OCI-LY1 (cell line): ENCODE data around the gene VN1R5.

Source experiments
- H2AFZ ChIP-seq: fragments of 200-600 bp; sonication (generic), shearing (Covaris generic); 2 replicates; pipeline ENCODE4 v1.6.0; 2014; ENCODE audit warnings: antibody characterized with exemption, mild to moderate bottlenecking, low read length
- H3F3A ChIP-seq: fragments of 200-600 bp; sonication (generic), shearing (Covaris generic); 2 replicates; pipeline ENCODE4 v1.6.0; 2014; ENCODE audit warnings: mild to moderate bottlenecking, antibody characterized with exemption, low read length, moderate library complexity; ENCODE audit not compliant: insufficient read depth
- H3K27ac ChIP-seq: fragments of 200-600 bp; sonication (generic); 2 replicates; pipeline ENCODE4 v1.5.1; 2014; ENCODE audit warnings: low read length, mixed run types, mild to moderate bottlenecking, low read depth; ENCODE audit not compliant: poor library complexity, severe bottlenecking
- H3K27me3 ChIP-seq: fragments of 200-600 bp; sonication (generic); 2 replicates; pipeline ENCODE4 v1.6.0; 2014; ENCODE audit warnings: antibody characterized with exemption, mild to moderate bottlenecking, low read length, moderate library complexity; ENCODE audit not compliant: insufficient read depth
- H3K36me3 ChIP-seq: fragments of 200-600 bp; sonication (generic); 2 replicates; pipeline ENCODE4 v1.6.1; 2014; ENCODE audit warnings: mild to moderate bottlenecking, antibody characterized with exemption, low read length, moderate library complexity, mixed read lengths; ENCODE audit not compliant: insufficient read depth
- H3K4me1 ChIP-seq: fragments of 200-600 bp; sonication (generic); 2 replicates; pipeline ENCODE4 v1.5.1; 2014; ENCODE audit warnings: mild to moderate bottlenecking, low read length, moderate library complexity; ENCODE audit not compliant: insufficient read depth, severe bottlenecking
- H3K4me2 ChIP-seq: fragments of 200-600 bp; sonication (generic), shearing (Covaris generic); 2 replicates; pipeline ENCODE4 v1.6.1; 2014; ENCODE audit warnings: low read length
- H3K4me3 ChIP-seq: fragments of 200-600 bp; sonication (generic); 2 replicates; pipeline ENCODE4 v1.5.1; 2014; ENCODE audit warnings: low read length, low read depth, mild to moderate bottlenecking, mixed read lengths; ENCODE audit not compliant: poor library complexity, severe bottlenecking
- H3K79me2 ChIP-seq: fragments of 200-600 bp; shearing (Covaris generic); 2 replicates; pipeline ENCODE4 v1.6.1; 2016; ENCODE audit warnings: mixed run types, low read length, mixed read lengths; ENCODE audit not compliant: insufficient read depth
- H3K9ac ChIP-seq: fragments of 200-600 bp; sonication (generic), shearing (Covaris generic); 2 replicates; pipeline ENCODE4 v1.6.1; 2014; ENCODE audit warnings: mild to moderate bottlenecking, low read length, mixed read lengths
- H3K9me2 ChIP-seq: fragments of 200-600 bp; sonication (generic), shearing (Covaris generic); 2 replicates; pipeline ENCODE4 v1.6.1; 2014; ENCODE audit warnings: low read depth, mild to moderate bottlenecking, low read length, mixed read lengths
- H3K9me3 ChIP-seq: fragments of 200-600 bp; shearing (Covaris generic); 2 replicates; pipeline ENCODE4 v1.6.1; 2014; ENCODE audit warnings: low read length, mixed read lengths
- H4K20me1 ChIP-seq: fragments of 200-600 bp; sonication (generic), shearing (Covaris generic); 2 replicates; pipeline ENCODE4 v1.6.0; 2016; ENCODE audit warnings: mild to moderate bottlenecking, low read length; ENCODE audit not compliant: insufficient read depth
- EZH2 ChIP-seq: fragments of 200-600 bp; sonication (generic), shearing (Covaris generic); IDR thresholded peaks from 2 replicates; pipeline ENCODE4 v1.8.0; 2017; ENCODE audit warnings: borderline replicate concordance, mixed run types, mild to moderate bottlenecking, antibody characterized with exemption, low read length, moderate library complexity, mixed read lengths
- TF ChIP-seq, protein P1 (sequence below): fragments of 200-600 bp; sonication (generic), shearing (Covaris generic); IDR thresholded peaks from 2 replicates; pipeline ENCODE4 v1.5.1; 2017; ENCODE audit warnings: mild to moderate bottlenecking, antibody characterized with exemption, low read length, moderate library complexity, mixed read lengths

VN1R5 gene

GRCh38 chr1:247211339-247211738 lies 44.5 kb upstream of the VN1R5 start:
- no peak overlapping the region for H3K9ac ChIP-seq
- H3K9me3 ChIP-seq, result peaks cover 12% of the 10 kb centered on the region
- H3K4me3 ChIP-seq, result no peak overlapping the region
- H3K9me2 ChIP-seq, result no peaks in the 10 kb centered on the region
- TF ChIP-seq EZH2, result no peak
- TF ChIP-seq, protein P1, sequence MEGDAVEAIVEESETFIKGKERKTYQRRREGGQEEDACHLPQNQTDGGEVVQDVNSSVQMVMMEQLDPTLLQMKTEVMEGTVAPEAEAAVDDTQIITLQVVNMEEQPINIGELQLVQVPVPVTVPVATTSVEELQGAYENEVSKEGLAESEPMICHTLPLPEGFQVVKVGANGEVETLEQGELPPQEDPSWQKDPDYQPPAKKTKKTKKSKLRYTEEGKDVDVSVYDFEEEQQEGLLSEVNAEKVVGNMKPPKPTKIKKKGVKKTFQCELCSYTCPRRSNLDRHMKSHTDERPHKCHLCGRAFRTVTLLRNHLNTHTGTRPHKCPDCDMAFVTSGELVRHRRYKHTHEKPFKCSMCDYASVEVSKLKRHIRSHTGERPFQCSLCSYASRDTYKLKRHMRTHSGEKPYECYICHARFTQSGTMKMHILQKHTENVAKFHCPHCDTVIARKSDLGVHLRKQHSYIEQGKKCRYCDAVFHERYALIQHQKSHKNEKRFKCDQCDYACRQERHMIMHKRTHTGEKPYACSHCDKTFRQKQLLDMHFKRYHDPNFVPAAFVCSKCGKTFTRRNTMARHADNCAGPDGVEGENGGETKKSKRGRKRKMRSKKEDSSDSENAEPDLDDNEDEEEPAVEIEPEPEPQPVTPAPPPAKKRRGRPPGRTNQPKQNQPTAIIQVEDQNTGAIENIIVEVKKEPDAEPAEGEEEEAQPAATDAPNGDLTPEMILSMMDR, result no peak
- no peaks in the 10 kb centered on the region for H3K27me3 ChIP-seq
- H3K27ac ChIP-seq, result no peak overlapping the region
- peaks cover 29% of the 10 kb centered on the region for H3K4me1 ChIP-seq
- H2AFZ ChIP-seq, result peak overlapping the region; percentile 49; the same call in 1 of the 2 replicates
- no peaks in the 10 kb centered on the region for H3F3A ChIP-seq
- peaks cover 31% of the 10 kb centered on the region for H3K36me3 ChIP-seq
- H3K79me2 ChIP-seq, result peaks cover 31% of the 10 kb centered on the region
- no peak overlapping the region for H3K4me2 ChIP-seq
- H4K20me1 ChIP-seq, result no peaks in the 10 kb centered on the region

DNA sequence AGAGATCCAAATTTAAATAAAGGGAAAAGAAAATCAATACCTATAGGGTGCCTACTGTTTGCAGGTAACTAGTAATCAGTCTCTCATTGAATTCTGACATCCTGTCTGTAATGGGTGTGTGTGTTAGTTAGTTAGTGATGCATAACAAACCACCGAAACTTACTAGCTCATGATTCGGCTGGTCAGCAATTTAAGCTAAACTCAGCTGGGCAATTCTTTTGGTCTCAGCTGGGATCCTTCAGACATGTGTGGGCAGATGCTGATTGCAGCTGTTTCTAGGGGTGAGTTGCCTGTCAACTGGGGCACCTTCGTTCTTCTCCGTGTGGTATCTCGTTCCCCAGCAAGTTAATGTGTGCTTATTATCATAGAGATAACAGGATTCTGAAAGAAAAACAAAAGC lies 43.9 kb upstream of the VN1R5 start:
- Histone ChIP-seq H4K20me1 (no peaks in the 10 kb centered on the region), H3K4me1 (peaks cover 29% of the 10 kb centered on the region), H3K4me2 (peak overlapping the region; percentile 8; the same call in 1 of the 2 replicates), H3K27ac (no peak overlapping the region), H3K4me3 (no peak overlapping the region), H3K36me3 (peaks cover 27% of the 10 kb centered on the region), H3K9me2 (no peaks in the 10 kb centered on the region), H3F3A (no peaks in the 10 kb centered on the region), H3K9ac (no peak overlapping the region), H3K9me3 (peaks cover 12% of the 10 kb centered on the region), H3K79me2 (peaks cover 31% of the 10 kb centered on the region), H3K27me3 (no peaks in the 10 kb centered on the region), H2AFZ (peak overlapping the region; percentile 30)
- TF ChIP-seq, protein P1, result no peak
- no peak for TF ChIP-seq EZH2

DNA sequence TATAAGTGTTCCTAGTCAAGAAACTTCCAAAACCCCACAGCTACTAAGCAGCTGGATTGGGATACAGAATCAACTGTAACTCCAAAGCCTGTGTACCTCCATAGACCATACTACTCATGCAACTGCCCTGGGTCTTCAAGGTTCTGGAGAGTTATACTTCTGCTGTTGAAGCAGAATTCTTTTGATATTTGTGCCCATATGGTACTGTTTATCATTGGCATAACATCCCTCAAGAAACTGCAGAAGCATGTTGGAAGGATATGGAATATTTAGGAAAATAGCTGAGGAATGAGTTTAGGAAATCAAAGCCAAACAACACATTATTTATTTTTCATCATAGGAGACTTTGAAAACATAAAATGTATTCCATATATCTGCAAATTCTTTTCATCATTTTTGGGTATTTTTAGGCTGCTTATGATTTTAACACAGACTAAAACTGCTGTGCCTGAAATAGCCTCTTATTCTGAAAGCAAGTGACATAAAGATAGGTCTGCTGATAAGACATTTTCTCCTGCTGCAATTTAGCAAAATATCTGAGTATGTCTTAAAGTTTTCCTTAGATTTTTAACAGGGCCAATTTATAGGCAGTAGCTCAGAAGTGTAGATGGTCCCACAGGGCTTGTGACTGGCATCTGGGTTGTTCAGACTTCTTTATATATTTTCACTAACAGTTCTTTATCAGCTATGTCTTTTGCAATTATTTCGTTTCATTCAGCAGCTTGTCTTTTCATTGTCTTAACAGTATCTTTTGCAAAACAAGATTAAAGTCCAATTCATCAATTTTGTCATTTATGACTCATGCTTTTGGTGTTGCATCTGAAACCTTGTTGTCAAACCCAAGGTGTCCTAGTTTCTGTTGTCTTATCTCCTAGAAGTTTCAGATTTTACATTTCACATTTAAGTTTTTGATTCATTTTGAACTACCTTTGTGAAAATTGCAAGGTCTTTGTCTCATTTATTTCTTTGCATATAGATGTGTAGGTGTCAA lies 43.0 kb upstream of the VN1R5 start:
- peaks cover 29% of the 10 kb centered on the region for H3K4me1 ChIP-seq
- no peak overlapping the region for H3K27ac ChIP-seq
- H3K9me2 ChIP-seq, result no peaks in the 10 kb centered on the region
- H3K9ac ChIP-seq, result no peak overlapping the region
- no peaks in the 10 kb centered on the region for H4K20me1 ChIP-seq
- H3K4me2 ChIP-seq, result no peak overlapping the region
- no peaks in the 10 kb centered on the region for H3F3A ChIP-seq
- no peak overlapping the region for H2AFZ ChIP-seq
- 0 out of 2 replicates have a peak, but pooled peaks cover 6% of the 10 kb centered on the region for H3K9me3 ChIP-seq
- TF ChIP-seq, protein P1, result no peak
- no peak for TF ChIP-seq EZH2
- no peaks in the 10 kb centered on the region for H3K27me3 ChIP-seq
- no peak overlapping the region for H3K4me3 ChIP-seq
- H3K79me2 ChIP-seq, result peaks cover 23% of the 10 kb centered on the region
- H3K36me3 ChIP-seq, result peaks cover 18% of the 10 kb centered on the region
